Psoas muscle (tissue), 8 donors: Measurements from ENCODE around the gene NAMPT. TPM values are rescaled to one million over a fixed set of nuclear protein-coding genes. Genes with fewer than 3 reads are reported as not detected.
"Not testable (repeated sequence)": the region's sequence is repeated elsewhere in the genome, so short reads cannot be mapped to it uniquely, and the experiment has no call there.

Experiments used
- ATAC-seq, 4 donors: fragments of 200-7000 bp; cut with Tn5 transposase; one replicate each; pipeline ENCODE4 v1.9.1; 2020; ENCODE audit warnings: moderate library complexity in 3 of 4, mild to moderate bottlenecking in 2 of 4
- DNase-seq, 2 donors: peaks; one replicate each; pipeline ENCODE4 v3.0.0-alpha.2; 2020
- H3K27ac ChIP-seq: fragments of 200-600 bp; one replicate; pipeline ENCODE4 v1.8.0; 2022
- H3K27me3 ChIP-seq, 3 donors: fragments of 200-600 bp in 1 of 3; one replicate each; pipeline versions ENCODE4 v1.6.1 to v1.8.0; 2013 to 2022; ENCODE audit warnings: low read length in 2 of 3, mild to moderate bottlenecking in 2 of 3, moderate library complexity in 1 of 3; ENCODE audit not compliant: insufficient read depth in 3 of 3
- H3K36me3 ChIP-seq, 2 donors: fragments of 200-600 bp in 1 of 2; one replicate each; pipeline versions ENCODE4 v1.6.1 to v1.8.0; 2013 to 2022; ENCODE audit warnings: low read depth in 1 of 2, mild to moderate bottlenecking in 1 of 2, moderate library complexity in 1 of 2; ENCODE audit not compliant: insufficient read depth in 1 of 2
- H3K4me1 ChIP-seq: fragments of 200-600 bp; one replicate; pipeline ENCODE4 v1.8.0; 2022
- H3K4me3 ChIP-seq: fragments of 200-600 bp; one replicate; pipeline ENCODE4 v1.8.0; 2022; ENCODE audit warnings: mild to moderate bottlenecking
- H3K9me3 ChIP-seq: fragments of 200-600 bp; one replicate; pipeline ENCODE4 v1.8.0; 2022
- whole genome bisulfite sequencing, 3 donors: extraction: QIAGEN DNeasy Blood & Tissue Kit; methylation state at CpG; one replicate each; pipeline versions ENCODE4 v1.1.6 to v1.1.7; 2013; 5-methylcytosine and 5-hydroxymethylcytosine counted together
- intact Hi-C, 2 donors: fragments of 100-400 bp; cut with DNase I; formaldehyde crosslinking; loops; one replicate each; pipeline versions ENCODE4 v1.11.0 to v1.14.2; 2022
- polyA plus RNA-seq, 3 donors: library from polyadenylated mRNA; stranded (reverse); fragments of 200-250 nt; gene quantifications; one replicate each; pipeline ENCODE4 v1.2.3, GENCODE V29; 2013
- total RNA-seq, 4 donors: library from RNA; stranded (reverse); fragmentation: NEBNext Ultra II Directional in 2 of 4; extraction: Animal tissue kit (Norgen Biotek cat#: 25700) in 2 of 4; gene quantifications; one replicate each; pipeline versions ENCODE4 v1.2.1 to v1.2.4, GENCODE V29; 2021 to 2023
- TF ChIP-seq, protein P1 (sequence below): fragments of 200-600 bp; IDR thresholded peaks from one replicate; pipeline ENCODE4 v1.8.0; 2022; ENCODE audit warnings: antibody characterized with exemption
- donor health status: healthy with polysubstance abuse.
- donor health status: DM: no; HTN: no; CAD: no; lungs with moderate emphysema.
- donor health status: Bipolar disorder and iron deficiency.
- donor health status: healthy.
- donor health status: DM: yes; HTN: yes; CAD: no.
- donor health status: DM: no; HTN: no; CAD: no.
- donor health status: DM: no; HTN: no; CAD: no.
- donor health status: DM: yes; HTN: yes; CAD: no.

The NAMPT gene
- total and polyA plus RNA-seq, 7 donors = 57.2 to 401 (median 130) TPM

DNA sequence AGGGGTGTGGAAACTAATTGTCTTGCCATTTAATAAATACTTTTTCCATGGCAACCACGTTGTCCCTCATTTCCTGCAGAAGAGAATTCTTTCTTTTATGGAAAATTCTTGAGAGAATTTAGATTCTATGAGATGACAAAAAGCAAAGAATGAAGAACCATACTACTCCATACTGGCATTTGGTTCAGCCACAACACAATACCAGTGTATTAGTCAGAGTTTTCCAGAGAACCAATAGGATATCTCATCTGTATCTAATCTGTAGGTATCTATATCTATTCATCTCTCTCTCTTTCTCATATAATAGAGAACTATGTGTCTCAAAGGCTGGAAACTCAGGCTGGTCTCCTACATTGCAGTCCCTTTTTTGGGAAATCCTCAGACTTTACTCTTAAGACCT lies 44.6 kb upstream of the NAMPT start:
- Histone ChIP-seq H3K27me3 (no peaks in the 10 kb centered on the region), H3K4me1 (no peaks in the 10 kb centered on the region), H3K9me3 (no peaks in the 10 kb centered on the region), H3K27ac (no peak overlapping the region), H3K36me3 (no peaks in the 10 kb centered on the region), H3K4me3 (no peak overlapping the region)
- ATAC-seq (no peak), DNase-seq (no peak)
- intact Hi-C loops = no loop called here
- TF ChIP-seq, protein P1, sequence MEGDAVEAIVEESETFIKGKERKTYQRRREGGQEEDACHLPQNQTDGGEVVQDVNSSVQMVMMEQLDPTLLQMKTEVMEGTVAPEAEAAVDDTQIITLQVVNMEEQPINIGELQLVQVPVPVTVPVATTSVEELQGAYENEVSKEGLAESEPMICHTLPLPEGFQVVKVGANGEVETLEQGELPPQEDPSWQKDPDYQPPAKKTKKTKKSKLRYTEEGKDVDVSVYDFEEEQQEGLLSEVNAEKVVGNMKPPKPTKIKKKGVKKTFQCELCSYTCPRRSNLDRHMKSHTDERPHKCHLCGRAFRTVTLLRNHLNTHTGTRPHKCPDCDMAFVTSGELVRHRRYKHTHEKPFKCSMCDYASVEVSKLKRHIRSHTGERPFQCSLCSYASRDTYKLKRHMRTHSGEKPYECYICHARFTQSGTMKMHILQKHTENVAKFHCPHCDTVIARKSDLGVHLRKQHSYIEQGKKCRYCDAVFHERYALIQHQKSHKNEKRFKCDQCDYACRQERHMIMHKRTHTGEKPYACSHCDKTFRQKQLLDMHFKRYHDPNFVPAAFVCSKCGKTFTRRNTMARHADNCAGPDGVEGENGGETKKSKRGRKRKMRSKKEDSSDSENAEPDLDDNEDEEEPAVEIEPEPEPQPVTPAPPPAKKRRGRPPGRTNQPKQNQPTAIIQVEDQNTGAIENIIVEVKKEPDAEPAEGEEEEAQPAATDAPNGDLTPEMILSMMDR = no peak
- 9 to 20% (median 11%) methylated on average over 1 of the region's 1 CpG for WGBS, 3 donors

DNA sequence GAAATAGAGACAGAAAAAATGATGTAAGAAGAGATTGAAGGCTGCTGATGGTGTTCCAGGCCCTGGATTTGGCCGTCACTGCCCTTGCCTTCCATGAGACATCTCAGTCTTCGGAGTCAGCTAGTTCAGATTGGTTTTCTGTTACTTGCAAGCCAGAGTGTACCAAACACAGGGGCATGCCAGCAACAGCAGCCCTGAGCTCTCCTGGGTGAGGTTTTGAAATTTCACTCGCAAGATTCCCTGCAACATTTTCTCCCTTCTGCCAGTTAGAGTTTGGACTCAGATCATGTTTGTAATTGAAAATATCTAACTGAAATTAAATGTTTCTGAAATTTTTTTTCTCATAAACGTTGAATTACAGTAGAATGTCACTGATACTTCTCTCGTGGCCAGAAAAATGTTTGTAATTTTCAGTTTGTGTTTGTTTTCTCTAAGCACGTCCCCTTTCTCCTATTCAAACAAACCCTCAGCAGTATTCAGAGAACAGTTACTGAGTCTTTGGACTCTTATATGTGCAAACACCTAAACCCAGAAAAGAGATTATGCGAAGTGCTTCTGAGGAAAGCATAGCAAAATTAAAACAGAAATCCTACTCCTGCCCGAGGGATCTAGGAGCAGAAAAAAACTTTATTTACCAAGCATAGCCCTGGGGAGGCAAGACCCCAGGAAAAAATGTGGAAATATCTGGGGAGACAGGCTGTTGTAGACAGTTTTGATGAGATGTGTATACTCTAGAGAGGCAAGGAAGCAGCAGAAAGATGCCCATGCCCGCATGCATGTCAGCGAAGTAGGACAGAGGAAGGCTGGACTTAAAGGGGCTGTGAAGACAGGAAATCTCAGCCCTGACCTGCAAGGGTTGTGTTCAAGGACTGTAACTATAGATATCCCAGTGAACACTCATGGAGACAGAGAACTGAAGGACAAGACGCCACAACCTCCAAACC lies 43.0 kb upstream of the NAMPT start:
- intact Hi-C loops = no loop called here
- Histone ChIP-seq H3K4me1 (no peaks in the 10 kb centered on the region), H3K9me3 (no peaks in the 10 kb centered on the region), H3K27ac (no peak overlapping the region), H3K27me3 (no peaks in the 10 kb centered on the region), H3K36me3 (no peaks in the 10 kb centered on the region), H3K4me3 (no peak overlapping the region)
- 59 to 81% (median 63%) methylated on average over 11 of the region's 11 CpGs for WGBS, 3 donors
- TF ChIP-seq, protein P1 = no peak
- ATAC-seq (no peak), DNase-seq (no peak)

DNA sequence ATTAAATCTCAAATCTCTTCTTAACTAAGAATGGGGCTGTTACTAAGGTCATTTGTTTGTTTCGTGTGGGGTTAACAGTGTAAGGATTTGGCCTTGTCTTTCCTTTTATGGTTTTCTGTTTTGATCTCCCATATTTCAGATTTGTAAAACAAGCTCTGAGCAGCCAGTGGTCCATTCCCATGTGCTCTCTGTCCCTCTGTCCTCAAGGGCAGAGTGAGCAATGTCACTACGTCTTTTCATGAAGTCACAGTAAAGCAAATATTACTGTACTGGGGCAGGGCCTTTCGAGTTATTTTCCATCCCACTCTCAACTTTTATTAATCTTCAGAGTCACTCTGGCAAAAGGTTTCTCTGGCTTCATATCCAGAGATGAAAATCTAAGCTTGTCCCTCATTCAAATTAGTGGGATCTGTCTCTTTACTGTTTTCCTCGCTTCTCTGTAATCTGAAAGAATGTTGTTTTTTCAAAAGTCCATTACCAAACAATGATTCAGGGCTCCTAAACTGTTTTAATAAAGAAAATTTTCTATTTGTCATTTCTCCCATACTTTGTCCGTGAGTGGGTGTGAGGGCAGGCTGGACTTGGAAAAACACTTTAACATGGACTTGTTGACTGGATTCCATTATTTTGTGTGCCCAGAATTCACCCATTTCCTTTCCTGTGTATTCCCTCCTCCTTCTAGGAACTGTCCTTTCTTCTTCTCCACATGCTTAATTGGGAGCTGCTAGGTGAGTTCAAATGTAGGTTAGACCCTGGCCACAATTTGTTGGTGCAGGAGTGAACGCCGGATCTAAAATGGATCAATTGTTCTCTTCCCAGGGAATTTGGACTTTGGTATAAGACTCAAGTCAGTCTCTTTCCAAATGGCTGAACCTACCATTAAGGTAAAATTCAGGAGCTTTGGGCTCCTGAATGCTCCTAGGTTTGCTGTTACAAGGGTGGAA lies 42.1 kb upstream of the NAMPT start:
- no peak for DNase-seq
- 80 to 87% (median 84%) methylated on average over 7 of the region's 7 CpGs for WGBS, 3 donors
- H3K4me3 ChIP-seq = no peak overlapping the region
- ATAC-seq = no peak
- H3K9me3 ChIP-seq = no peaks in the 10 kb centered on the region
- TF ChIP-seq, protein P1 = no peak
- intact Hi-C loops = no loop called here
- no peaks in the 10 kb centered on the region for H3K36me3 ChIP-seq
- H3K27ac ChIP-seq = no peak overlapping the region
- no peaks in the 10 kb centered on the region for H3K27me3 ChIP-seq
- no peaks in the 10 kb centered on the region for H3K4me1 ChIP-seq

DNA sequence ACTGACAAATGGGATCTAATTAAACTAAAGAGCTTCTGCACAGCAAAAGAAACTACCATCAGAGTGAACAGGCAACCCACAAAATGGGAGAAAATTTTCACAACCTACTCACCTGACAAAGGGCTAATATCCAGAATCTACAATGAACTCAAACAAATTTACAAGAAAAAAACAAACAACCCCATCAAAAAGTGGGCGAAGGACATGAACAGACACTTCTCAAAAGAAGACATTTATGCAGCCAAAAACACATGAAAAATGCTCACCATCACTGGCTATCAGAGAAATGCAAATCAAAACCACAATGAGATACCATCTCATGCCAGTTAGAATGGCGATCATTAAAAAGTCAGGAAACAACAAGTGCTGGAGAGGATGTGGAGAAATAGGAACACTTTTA lies 39.7 kb upstream of the NAMPT start:
- H3K27me3 ChIP-seq, H3K4me1 ChIP-seq, H3K9me3 ChIP-seq, DNase-seq, ATAC-seq, H3K36me3 ChIP-seq, H3K27ac ChIP-seq, intact Hi-C loops, H3K4me3 ChIP-seq: not testable (repeated sequence)
- 75 to 100% (median 100%) methylated on average over 2 of the region's 2 CpGs for WGBS, 3 donors

DNA sequence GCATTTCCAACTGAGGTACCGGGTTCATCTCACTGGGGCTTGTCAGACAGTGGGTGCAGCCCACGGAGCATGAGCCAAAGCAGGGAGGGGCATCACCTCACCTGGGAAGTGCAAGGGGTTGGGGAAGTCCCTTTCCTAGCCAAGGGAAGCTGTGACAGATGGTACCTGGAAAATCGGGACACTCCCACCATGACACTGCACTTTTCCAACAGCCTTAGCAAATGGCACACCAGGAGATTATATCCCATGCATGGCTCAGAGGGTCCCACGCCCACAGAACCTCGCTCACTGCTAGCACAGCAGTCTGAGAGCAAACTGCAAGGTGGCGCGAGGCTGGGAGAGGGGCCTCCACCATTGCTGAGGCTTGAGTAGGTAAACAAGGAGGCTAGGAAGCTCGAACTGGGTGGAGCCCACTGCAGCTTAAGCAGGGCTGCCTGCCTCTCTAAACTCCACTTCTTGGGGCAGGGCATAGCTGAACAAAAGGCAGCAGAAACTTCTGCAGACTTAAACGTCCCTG lies 35.5 kb upstream of the NAMPT start:
- intact Hi-C loops, H3K4me1 ChIP-seq, H3K36me3 ChIP-seq, H3K9me3 ChIP-seq, ATAC-seq, H3K4me3 ChIP-seq, H3K27me3 ChIP-seq, H3K27ac ChIP-seq, DNase-seq: not testable (repeated sequence)
- 63 to 81% (median 79%) methylated on average over 9 of the region's 9 CpGs for WGBS, 3 donors
